Hematopoietic multipotent progenitor cell treated with erythropoietin and hydrocortisone succinate and interleukin-3 and kit ligand, for 6 days (in vitro differentiated cells): ENCODE measurements around the gene XPO6.

Experiments used
- DNase-seq: peaks from one replicate; pipeline ENCODE4 v3.0.0-alpha.2; 2015

Gene XPO6

DNA sequence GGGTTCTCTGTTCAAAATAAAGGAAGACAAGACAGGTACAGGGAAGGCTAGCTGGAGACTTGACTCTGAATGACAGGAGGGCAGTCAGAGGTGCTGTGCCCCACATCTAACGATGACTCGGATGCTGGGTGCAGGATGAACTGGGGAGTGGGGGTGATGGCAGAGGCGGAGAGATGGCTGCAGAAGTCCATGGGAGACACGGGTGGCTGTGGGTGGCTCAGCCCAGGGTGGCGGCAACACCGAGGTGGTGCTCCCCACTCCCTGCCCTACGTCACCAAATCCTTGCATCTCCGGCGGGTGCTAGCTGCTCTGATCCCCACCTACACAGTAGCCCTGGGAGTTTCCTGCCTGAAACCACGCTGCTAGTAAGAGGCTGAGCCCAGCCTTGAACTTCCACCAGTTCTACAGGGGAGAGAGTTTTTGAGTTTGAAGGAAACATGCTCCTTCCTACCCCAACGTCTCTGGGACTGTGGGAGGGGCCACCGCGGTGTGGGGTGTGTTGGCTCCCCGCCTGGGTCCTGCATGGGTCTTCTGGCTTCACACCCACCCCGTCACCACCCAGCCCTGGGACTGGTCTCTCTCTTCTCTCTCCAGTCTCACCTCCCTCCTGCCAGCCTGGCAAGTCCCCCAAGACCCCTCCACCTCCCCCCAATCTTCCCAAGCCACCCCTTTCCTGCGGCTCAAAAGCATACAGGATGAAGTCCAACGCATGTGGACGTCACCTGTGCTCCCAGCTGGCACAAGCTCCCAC, 152.8 kb downstream of the XPO6 start:
- DNase-seq = no peak

DNA sequence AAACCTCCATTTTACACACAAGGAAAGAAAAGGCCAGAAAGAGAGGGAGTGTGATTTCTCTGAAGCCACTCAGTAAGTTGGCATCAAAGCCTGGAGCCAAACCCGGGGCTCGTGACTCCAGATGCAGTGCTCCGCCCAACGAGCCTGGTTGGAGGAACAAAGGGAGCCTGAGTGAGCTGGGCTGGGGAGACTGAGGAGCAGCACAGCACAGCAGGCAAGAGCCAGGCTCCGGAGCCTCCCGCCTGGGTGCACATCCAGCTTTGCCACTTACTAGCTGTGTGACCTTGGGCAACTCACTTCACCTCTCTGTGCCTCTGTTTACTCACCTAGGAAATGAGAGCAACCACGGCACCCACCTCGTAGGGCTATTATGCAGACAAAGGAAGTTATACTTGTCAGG, 153.8 kb downstream of the XPO6 start:
- no peak for DNase-seq

DNA sequence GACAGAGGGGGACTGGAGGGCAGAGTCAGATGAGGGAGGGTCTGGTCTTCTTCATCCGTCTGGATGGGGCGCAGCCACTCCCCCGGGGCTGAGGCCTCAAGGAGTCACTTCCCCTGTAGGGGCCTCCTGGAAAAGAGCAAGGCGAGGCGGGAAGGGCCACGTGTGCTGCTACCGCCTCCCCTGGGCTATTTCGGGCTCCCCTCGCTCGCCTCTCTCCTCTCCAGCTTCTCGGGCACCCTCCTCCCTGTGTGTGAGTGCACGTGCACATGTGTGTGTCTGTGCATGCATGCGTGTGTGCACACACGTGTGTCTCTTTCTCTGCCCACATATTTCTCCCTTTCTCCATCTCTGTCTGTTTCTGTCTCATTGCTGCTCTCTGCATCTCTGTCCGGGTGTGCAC, 158.3 kb downstream of the XPO6 start:
- DNase-seq = no peak

DNA sequence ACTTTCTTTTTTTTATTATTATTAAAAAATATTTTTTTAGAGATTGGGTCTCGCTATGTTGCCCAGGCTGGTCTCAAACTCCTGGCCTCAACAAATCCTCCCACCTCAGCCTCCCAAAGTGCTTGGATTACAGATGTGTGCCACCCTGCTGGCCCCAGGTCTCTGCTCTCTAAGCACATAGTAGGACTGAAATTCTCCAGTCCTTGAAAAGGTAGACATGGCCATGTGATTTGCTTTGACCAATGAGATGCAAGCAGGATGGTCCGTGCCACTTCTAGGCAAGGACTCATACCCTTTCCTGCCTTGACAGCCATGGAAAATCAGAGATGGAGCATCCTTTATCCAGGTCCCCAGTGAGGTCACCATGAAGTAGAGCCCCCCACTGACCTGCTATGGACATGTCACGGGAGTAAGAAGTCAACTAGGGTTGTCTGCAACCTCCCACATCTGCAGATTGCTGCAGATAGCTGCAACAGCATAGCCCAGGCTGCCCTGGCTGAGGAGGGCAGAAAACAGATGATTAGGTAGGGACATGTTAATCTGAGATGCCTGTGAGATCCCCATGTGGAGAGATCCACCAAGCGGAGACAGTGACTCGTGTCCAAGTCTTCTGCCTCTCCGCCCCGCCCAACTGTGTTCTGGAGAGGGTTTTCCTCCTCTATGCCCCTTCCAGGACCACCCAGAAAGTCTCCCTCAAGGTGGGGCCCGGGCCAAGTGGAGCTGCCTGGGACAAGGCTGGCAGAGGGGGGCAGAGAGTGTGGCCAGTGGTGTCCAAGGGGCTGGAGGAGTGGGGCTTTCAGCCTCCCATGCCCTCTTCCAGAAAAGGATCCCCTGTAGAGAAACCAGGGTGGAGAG, 159.3 kb downstream of the XPO6 start:
- no peak for DNase-seq

DNA sequence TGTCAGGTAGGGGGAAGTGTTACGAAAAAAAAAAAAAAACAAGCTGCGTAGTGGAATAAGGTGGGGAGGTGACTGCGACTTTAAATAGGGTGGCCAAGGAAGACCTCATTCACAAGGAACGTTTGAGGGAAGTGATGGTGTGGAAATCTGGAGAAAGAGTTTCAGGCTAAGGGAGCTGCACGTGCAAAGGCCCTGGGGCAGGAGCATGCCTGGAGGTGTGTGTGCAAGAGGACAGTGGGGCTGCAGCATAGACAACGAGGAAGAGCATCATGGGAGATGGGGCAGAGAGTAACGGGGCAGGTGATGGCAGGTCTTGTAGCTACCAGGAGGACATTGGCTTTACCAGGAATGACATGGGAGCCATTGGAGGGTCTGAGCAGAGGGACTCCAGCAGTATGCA, 160.3 kb downstream of the XPO6 start:
- no peak for DNase-seq
